GM19099 (cell line): ENCODE results near the gene DYNLT4.

Source experiments
- POLR2A ChIP-seq: IDR thresholded peaks from 3 replicates; pipeline ENCODE4 v1.6.1; 2011; ENCODE audit warnings: low read depth; ENCODE audit not compliant: insufficient read length; ENCODE audit errors: extremely low read depth

DYNLT4 gene

DNA sequence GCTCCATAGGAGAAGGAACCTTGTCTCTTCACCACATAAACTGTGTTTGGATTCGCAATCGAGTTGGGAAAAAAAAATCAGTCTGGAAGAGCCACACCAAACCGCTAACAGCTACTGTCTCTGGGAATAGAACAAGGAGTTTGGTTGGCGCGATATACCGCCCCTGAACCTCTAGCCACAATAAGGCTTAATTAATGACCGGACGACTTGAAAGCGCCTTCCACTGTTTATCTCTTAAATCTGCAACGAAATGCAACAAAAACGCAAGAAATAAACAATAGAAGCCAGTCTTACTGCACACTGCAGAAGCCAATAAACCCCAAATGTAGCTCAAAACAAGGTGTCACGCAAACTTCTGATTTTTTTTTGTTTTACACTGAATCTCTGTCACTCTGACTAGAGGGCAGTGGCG is 12.1 kb upstream of the DYNLT4 start:
- no peak for TF ChIP-seq POLR2A

DNA sequence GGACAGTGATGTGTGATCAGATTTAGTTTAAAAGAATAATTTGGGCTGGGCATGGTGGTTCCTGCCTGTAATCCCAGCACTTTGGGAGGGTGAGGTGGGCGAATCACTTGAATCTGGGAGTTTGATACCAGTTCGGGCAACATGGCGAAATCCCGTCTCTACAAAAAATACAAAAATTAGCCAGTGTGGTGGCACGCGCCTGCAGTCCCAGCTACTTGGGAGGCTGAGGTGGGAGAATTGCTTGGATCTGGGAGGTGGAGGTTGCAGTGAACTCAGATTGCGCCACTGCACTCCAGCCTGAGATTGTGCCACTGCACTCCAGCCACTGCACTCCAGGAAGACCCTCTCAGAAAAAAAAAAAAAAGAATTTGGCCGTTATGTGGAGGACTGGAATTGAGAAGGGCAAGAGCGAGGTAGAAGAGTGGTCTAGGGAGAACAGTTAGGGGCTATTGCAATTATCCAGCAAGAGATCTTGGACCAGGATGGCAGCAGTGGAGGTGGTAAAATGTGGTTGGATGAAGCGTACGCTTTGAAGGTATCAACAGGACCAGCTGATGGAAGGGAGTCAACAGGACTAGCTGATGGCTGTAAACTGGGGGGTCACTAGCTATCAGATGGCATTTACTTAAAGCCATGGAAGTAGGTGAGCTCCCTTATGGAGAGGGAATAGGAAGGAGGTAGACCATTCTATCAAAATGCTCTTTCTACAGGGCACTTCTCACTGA is 10.8 kb upstream of the DYNLT4 start:
- no peak for TF ChIP-seq POLR2A

DNA sequence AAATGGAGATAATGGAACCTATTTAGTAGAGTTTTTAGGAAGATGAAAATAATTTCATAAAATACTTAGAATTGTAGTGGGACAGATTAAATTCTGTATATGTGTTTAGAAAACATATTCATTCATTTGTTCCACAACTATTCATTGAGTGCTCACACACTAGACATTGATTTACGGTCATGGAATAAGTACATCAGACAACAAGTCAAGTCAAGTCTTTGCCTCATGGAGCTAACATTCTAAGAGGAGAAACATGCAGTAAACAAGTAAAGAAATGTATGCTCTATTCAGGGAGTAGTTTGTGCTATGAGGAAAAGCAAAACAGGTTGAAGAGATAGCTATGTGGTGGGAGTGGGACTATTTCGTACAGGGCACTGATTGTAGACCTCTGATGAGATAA is 10.2 kb upstream of the DYNLT4 start:
- TF ChIP-seq POLR2A = no peak

DNA sequence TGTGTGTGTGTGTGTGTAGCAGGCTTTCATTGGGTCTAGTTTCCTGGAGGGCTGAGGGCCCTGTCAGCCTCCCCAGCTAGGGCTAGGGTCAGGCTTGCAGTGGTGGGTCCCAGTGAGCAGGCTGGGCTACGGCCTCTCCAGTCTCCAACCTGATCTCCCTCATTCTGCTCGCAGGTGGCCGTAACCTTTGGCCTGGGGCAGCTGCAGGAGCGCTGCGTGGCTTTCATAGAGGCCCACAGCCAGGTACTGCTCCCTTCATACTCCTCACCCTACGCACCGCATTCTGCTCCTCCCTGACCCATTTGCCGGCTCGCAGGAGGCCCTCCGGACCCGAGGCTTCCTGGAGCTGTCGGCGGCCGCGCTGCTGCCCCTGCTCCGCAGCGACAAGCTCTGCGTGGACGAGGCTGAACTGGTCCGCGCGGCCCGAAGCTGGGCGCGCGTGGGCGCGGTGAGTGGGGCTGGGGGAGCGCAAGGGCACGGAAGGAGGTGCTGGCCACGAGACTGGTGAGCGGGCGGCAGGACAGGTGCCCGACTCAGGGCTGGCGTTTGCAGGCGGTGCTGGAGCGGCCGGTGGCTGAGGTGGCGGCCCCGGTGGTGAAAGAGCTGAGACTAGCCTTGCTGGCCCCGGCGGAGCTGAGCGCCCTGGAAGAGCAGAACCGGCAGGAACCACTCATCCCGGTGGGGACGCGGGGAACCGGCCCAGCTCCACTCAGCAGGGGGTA is 5.8 kb upstream of the DYNLT4 start:
- TF ChIP-seq POLR2A = no peak

DNA sequence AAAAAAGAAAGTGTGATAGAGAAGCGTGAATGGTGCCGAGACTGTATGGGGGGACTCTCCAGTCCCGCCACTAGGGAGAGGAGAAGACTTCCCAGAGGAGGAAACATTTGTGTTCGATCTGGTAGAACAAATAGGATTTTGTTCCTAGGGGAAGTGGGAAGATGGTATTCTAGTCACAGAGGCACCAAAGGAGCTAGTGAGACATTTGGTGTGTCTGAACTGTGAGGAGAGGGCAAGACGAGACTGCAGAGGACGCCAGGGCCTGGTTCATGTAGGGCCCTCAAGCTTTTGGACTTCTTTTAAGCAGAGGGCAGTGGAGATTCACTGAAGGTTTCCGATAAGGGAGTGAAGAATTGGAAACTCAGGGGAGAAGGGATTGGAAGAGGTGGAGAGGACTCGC is 4.1 kb upstream of the DYNLT4 start:
- TF ChIP-seq POLR2A = no peak

DNA sequence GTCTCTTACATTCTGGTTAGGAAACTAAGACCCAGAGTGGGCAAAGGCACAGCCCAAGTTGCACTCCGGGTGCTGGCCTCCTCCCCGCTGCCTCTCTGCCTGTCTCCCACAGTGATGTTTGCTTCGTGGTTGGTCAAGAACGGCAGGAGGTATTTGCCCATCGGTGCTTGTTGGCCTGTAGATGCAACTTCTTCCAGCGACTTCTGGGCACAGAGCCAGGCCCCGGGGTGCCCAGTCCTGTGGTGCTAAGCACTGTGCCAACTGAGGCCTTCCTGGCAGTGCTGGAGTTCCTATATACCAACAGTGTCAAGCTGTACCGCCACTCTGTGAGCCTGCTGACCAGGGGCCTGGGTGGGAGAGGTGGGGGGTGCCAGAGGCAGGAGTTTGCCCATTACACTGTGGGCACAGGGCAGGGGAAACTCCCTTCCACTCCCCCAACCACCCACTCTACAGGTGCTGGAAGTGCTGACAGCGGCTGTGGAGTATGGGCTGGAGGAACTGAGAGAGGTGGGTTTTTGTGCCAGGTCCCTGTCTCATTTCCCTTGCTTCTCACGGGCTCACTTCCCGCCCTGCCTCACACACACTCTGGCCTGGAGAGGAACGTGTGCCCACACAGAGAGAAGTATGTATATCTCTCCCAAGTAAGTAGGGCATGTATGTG is 3.1 kb upstream of the DYNLT4 start:
- no peak for TF ChIP-seq POLR2A

DNA sequence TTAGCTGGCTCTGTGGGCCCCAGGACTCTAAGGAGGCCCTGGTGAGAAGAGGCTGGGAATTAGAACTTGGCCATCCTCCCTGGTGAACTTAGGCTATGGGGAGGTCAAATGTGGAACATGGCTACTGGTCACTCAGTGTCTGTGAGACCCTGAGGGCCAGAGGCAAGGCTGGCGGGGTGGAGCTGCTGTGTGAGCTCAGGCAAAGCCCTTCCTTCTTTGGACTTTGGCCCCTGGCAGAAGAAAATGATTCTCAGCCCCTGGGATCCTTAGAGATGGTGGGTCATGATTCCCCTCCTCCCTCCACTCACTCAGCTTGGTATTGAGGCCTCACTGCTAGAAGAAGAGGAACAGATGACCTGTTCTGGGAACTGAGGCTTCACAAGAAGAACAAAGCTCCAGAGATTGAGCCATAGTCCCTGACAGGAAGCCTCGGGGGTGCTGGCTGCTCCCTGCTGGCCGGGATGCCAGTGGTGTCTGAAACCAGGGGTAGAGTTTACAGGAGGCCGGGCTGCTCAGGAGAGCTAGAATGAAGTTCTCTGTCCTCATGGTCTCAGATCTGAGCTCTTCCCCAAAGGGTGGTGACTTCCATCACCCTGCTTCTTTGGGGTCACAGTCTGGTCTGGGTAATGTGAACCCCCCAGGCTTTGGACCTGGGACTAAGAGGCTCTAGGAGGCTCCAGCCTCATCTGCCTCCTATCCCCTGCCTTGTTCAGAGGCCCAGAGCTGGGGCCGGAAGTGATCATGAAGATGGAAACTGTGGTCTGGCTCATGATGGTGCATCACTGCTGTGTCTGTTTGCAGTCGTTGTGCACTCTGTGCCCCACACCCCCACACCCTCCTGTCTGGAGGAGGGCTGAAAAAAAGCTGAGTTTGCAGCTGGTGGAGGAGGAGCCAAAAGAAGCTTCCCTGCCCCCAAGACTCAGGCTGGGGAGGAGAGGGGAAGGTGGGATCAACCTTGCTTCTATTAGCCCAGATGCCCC is 2.1 kb upstream of the DYNLT4 start:
- peak; percentile 62 for TF ChIP-seq POLR2A

DNA sequence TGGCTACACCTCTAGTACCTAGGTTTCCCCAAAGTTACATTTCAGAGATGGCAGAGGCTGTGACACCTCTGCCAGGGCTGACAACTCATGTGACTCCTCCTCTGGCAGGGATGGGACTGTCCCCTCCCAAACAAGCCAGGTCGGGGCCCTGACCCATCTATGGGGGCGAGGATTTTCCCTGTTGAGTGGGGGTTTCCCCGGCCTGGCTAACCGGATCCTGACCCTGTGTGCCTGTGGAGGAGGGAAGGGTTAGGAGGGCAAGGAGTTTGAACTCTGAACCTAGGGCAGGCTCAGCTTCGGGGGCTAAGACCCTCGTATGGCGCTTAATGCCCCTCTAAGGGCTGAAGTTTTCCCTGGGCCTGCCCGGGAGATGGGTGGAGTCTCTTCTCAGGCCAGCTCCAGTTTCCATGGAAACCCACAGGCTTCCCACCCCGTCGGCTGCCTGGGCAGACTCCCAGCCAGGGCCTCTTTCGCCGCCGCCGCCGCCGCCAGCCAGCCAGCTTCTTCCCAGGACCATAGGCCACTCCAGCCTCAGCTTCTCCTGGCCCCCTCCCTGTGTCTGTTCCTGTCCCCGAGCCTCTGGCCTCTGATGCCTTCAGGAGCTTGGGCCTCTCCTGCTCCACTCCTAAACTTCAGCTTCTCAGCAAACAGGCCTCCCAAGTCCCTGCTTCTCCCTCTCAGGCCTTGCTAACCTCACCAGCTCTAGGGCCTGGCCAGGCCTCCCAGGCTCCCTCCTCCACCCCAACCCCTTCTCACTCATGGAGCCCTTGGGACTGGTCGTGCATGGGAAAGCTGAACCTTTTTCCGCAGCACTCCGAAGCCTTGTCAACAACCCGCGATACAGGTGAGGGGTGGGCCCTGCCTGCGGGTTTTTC is 1.1 kb upstream of the DYNLT4 start, which contains the start of gene BTBD19:
Gene BTBD19 (plus strand): TSS at position 461 of the 875 bp plus-strand sequence. CDS start 298 bp downstream, at position 759.
- TF ChIP-seq POLR2A = no peak

DNA sequence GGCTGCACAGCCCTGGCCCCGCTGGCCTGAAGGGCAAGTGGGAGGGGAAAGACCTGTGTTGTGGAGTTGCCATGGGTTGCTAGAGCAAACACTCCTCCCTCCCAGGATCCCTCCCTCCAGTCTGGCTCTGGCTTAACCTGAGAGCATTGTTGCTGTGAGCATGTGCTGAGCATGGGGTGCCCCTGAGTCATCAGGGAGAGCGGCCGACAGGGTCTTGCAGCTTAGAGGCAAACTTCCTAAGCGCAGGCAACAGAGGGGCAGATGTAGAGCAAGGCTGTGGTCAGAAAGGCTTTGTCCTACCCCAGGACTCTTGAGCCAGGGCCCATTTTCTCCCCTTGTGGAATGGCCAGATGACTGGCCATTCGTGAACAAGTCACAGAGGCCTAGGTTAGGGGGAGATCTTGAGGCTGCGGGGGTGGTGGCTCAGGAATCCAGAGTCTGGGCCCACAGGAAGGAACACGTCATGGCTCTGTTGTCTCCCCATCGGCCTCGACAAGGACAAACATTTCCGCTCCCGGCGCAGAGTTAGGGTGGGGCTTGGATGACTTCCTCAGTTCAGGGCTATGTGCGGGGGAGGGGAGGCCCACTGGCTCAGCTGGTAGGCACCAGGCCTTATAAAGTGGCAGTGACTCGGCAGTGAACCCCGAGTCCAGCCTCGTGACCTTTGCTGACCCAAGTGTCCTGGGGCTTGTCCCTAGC is 362 bp upstream of the DYNLT4 start:
- TF ChIP-seq POLR2A = peak; percentile 63

DNA sequence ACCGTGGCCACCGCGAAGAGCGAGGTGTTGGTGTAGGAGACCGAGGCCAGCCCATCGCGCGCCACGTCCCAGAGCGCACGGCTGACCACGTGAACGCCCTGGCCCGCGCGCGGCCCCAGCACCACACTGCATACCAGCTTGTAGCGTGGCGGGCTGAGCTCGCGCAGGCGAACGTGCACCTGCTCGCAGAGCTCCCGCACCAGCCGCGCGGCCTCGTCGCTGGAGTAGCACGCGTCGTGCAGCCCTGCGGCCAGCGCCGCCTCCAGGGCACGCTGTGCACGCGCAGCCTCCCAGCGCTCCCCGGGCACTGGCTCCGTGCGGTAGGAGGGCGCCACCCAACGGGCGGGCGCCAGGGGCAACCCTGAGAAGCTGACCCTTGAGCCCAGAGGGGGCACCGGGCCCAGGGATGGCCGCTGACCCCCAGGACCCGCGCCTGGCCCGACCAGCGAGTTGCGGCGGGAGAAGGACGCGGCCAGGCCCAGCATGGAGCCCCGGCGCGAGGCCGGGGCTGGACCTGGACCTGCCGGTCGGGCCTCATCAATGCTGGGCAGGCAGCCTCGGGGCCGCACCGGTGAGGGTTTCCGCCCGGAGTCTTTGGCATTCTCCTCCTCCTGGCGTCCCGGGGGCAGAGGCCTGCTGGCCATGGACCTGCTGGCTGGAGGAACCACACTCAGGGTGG is 987 bp downstream of the DYNLT4 start:
- TF ChIP-seq POLR2A = no peak

DNA sequence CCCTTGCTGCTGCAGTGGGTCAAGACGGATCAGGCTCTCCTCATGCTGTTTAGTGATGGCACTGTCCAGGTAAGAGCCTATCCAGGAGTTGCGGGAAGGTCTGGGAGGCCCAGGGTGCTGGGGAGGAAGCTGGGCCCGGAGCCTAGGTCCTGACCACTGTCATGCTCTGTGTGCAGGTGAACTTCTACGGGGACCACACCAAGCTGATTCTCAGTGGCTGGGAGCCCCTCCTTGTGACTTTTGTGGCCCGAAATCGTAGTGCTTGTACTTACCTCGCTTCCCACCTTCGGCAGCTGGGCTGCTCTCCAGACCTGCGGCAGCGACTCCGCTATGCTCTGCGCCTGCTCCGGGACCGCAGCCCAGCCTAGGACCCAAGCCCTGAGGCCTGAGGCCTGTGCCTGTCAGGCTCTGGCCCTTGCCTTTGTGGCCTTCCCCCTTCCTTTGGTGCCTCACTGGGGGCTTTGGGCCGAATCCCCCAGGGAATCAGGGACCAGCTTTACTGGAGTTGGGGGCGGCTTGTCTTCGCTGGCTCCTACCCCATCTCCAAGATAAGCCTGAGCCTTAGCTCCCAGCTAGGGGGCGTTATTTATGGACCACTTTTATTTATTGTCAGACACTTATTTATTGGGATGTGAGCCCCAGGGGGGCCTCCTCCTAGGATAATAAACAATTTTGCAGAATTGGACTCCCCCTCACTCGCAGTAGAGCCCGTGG is 1.7 kb downstream of the DYNLT4 start:
- TF ChIP-seq POLR2A = no peak
